Parathyroid adenoma (tissue), 2 donors: ENCODE data around the gene SNCG.

Experiments used
- H2AFZ ChIP-seq: fragments of 300-600 bp; sonication (generic); one replicate; pipeline ENCODE4 v1.7.0; 2017; ENCODE audit warnings: antibody characterized with exemption, mild to moderate bottlenecking
- H3K27ac ChIP-seq: fragments of 300-600 bp; sonication (generic); one replicate; pipeline ENCODE4 v1.7.0; 2017
- H3K27me3 ChIP-seq: fragments of 300-600 bp; sonication (generic); one replicate; pipeline ENCODE4 v1.7.0; 2017; ENCODE audit warnings: low read length; ENCODE audit not compliant: control insufficient read depth, insufficient read depth
- H3K36me3 ChIP-seq: fragments of 300-600 bp; sonication (generic); one replicate; pipeline ENCODE4 v1.7.0; 2017; ENCODE audit warnings: low read length; ENCODE audit not compliant: control insufficient read depth, insufficient read depth
- H3K4me1 ChIP-seq: fragments of 300-600 bp; sonication (generic); one replicate; pipeline ENCODE4 v1.7.0; 2017; ENCODE audit warnings: control low read depth
- H3K4me2 ChIP-seq: fragments of 300-600 bp; sonication (generic); one replicate; pipeline ENCODE4 v1.7.0; 2017; ENCODE audit warnings: low read length
- H3K4me3 ChIP-seq: fragments of 300-600 bp; sonication (generic); one replicate; pipeline ENCODE4 v1.7.0; 2017; ENCODE audit warnings: low read depth, low read length
- H3K79me2 ChIP-seq: fragments of 300-600 bp; sonication (generic); one replicate; pipeline ENCODE4 v1.7.0; 2017; ENCODE audit warnings: control low read depth
- H3K9ac ChIP-seq: fragments of 300-600 bp; sonication (generic); one replicate; pipeline ENCODE4 v1.7.0; 2017; ENCODE audit warnings: mild to moderate bottlenecking
- H3K9me3 ChIP-seq: fragments of 300-600 bp; sonication (generic); one replicate; pipeline ENCODE4 v1.7.0; 2017; ENCODE audit warnings: low read length; ENCODE audit not compliant: control insufficient read depth
- TF ChIP-seq, protein P1 (sequence below): fragments of 300-600 bp; sonication (generic); IDR thresholded peaks from one replicate; pipeline ENCODE4 v1.7.0; 2017; ENCODE audit warnings: antibody characterized with exemption, mild to moderate bottlenecking
- donor health status: primary hyperparathyroidism.

Gene SNCG

GRCh38 chr10:86954681-86955500, 3.5 kb upstream of the SNCG start:
- no peaks in the 10 kb centered on the region for H3K36me3 ChIP-seq
- no peaks in the 10 kb centered on the region for H3K79me2 ChIP-seq
- no peaks in the 10 kb centered on the region for H3K9me3 ChIP-seq
- TF ChIP-seq, protein P1, sequence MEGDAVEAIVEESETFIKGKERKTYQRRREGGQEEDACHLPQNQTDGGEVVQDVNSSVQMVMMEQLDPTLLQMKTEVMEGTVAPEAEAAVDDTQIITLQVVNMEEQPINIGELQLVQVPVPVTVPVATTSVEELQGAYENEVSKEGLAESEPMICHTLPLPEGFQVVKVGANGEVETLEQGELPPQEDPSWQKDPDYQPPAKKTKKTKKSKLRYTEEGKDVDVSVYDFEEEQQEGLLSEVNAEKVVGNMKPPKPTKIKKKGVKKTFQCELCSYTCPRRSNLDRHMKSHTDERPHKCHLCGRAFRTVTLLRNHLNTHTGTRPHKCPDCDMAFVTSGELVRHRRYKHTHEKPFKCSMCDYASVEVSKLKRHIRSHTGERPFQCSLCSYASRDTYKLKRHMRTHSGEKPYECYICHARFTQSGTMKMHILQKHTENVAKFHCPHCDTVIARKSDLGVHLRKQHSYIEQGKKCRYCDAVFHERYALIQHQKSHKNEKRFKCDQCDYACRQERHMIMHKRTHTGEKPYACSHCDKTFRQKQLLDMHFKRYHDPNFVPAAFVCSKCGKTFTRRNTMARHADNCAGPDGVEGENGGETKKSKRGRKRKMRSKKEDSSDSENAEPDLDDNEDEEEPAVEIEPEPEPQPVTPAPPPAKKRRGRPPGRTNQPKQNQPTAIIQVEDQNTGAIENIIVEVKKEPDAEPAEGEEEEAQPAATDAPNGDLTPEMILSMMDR: no peak
- H3K4me1 ChIP-seq: no peaks in the 10 kb centered on the region
- no peak overlapping the region for H3K9ac ChIP-seq
- H3K4me2 ChIP-seq: peak overlapping the region; percentile 26
- peak overlapping the region; percentile 22 for H3K4me3 ChIP-seq
- H2AFZ ChIP-seq: no peak overlapping the region
- no peaks in the 10 kb centered on the region for H3K27me3 ChIP-seq
- peak overlapping the region; percentile 51 for H3K27ac ChIP-seq

- H3K79me2 ChIP-seq: no peaks in the 10 kb centered on the region
- peak overlapping the region; percentile 27 for H3K4me3 ChIP-seq
- H3K27ac ChIP-seq: peak overlapping the region; percentile 67
- no peaks in the 10 kb centered on the region for H3K4me1 ChIP-seq
- no peak overlapping the region for H3K9ac ChIP-seq
- H2AFZ ChIP-seq: no peak overlapping the region
- TF ChIP-seq, protein P1: no peak
- no peaks in the 10 kb centered on the region for H3K27me3 ChIP-seq
- peak overlapping the region; percentile 26 for H3K4me2 ChIP-seq
- no peaks in the 10 kb centered on the region for H3K9me3 ChIP-seq
- no peaks in the 10 kb centered on the region for H3K36me3 ChIP-seq
Observed at GRCh38 chr10:86955501-86956194, 2.8 kb upstream of the SNCG start.

DNA sequence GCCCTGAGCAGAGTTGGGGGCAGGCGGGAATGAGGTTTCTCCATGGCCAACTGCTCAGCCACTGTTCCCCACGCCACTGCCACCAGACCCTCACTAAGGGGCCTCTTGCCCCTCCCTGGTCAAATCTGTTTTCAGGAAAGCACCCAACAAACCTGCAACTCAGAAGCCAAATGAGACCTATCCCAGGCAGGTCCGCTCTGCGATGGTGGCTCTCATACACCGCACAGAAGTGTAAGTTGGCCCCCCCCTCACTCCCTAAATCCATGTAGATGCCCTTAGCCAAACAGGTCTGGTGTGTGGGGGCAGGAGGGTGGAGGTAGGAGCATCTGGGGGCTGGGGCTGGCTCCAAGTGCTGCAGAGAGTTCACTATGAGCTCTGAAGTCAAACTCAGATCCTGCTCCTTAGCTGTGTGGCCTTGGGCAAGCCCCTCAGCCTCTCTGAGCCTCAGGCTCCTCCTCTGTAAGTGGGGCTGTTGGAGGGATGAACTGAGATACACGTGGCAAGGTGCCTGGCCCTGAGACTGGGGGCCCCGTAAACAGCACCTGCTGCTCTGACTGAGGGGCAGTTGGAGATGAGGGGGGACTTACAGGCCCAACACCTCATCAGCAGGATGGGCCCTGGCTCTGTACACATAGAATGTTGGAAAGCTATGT, 2.1 kb upstream of the SNCG start:
- Histone ChIP-seq H3K27me3 (no peaks in the 10 kb centered on the region), H3K4me3 (peak overlapping the region; percentile 34), H3K9ac (no peak overlapping the region), H3K27ac (peak overlapping the region; percentile 67), H3K9me3 (no peaks in the 10 kb centered on the region), H3K36me3 (no peaks in the 10 kb centered on the region), H3K4me2 (peak overlapping the region; percentile 44), H3K4me1 (no peaks in the 10 kb centered on the region), H2AFZ (no peak overlapping the region), H3K79me2 (no peaks in the 10 kb centered on the region)
- TF ChIP-seq, protein P1: no peak

GRCh38 chr10:86956848-86957448, 1.5 kb upstream of the SNCG start:
- no peak overlapping the region for H3K9ac ChIP-seq
- H3K4me3 ChIP-seq: peak overlapping the region; percentile 34
- TF ChIP-seq, protein P1: no peak
- no peaks in the 10 kb centered on the region for H3K36me3 ChIP-seq
- peak overlapping the region; percentile 44 for H3K4me2 ChIP-seq
- H2AFZ ChIP-seq: no peak overlapping the region
- no peaks in the 10 kb centered on the region for H3K9me3 ChIP-seq
- no peaks in the 10 kb centered on the region for H3K79me2 ChIP-seq
- H3K4me1 ChIP-seq: no peaks in the 10 kb centered on the region
- no peaks in the 10 kb centered on the region for H3K27me3 ChIP-seq
- peak overlapping the region; percentile 67 for H3K27ac ChIP-seq
